Naive thymus-derived CD4-positive, alpha-beta T cell (primary cell): ENCODE measurements around the gene RBFOX2. TPM values are rescaled to one million over a fixed set of nuclear protein-coding genes. Genes with fewer than 3 reads are reported as not detected.
A peak's percentile ranks its signal among the peaks of the same experiment; 100 is the strongest.

ENCODE experiments used
- ATAC-seq: fragments of 150-1000 bp; cut with Tn5 transposase; 2 replicates; pipeline ENCODE4 v1.10.0; 2021; ENCODE audit warnings: mild to moderate bottlenecking, moderate library complexity
- CTCF ChIA-PET: fragments of 350-600 bp; sonication (Branson Sonifier 250); formaldehyde crosslinking; loops from one replicate; lab custom pipeline; 2021; ENCODE audit warnings: antibody characterized with exemption; lab: Charles Lee
- POLR2A ChIA-PET: fragments of 350-600 bp; sonication (Branson Sonifier 250); formaldehyde crosslinking; loops from one replicate; lab custom pipeline; 2021; ENCODE audit warnings: antibody characterized with exemption, inconsistent platforms; lab: Charles Lee
- DNase-seq, 9 donors: peaks; one replicate each; pipeline versions ENCODE4 v3.0.0 to v3.0.0-alpha.2; 2020 to 2022; ENCODE audit warnings: mixed read lengths in 1 of 9
- H3K27ac ChIP-seq: one replicate; pipeline ENCODE4 v1.7.0; 2013; ENCODE audit warnings: mild to moderate bottlenecking, low read depth, low read length, moderate library complexity
- H3K27me3 ChIP-seq, 2 donors: one replicate each; pipeline ENCODE4 v1.7.0; 2013; ENCODE audit warnings: low read length in 2 of 2, mild to moderate bottlenecking in 2 of 2, moderate library complexity in 2 of 2; ENCODE audit not compliant: control insufficient read depth in 2 of 2, insufficient read depth in 2 of 2
- H3K36me3 ChIP-seq, 3 experiments: 1 replicate in 2 of 3; 2 replicates in 1 of 3; pipeline ENCODE4 v1.7.0; 2013; ENCODE audit warnings: low read length in 3 of 3, mild to moderate bottlenecking in 3 of 3, moderate library complexity in 1 of 3; ENCODE audit not compliant: insufficient read depth in 3 of 3, control insufficient read depth in 2 of 3
- H3K4me1 ChIP-seq, 2 donors: one replicate each; pipeline ENCODE4 v1.7.0; 2013; ENCODE audit warnings: low read length in 2 of 2, mild to moderate bottlenecking in 2 of 2, moderate library complexity in 1 of 2; ENCODE audit not compliant: control insufficient read depth in 2 of 2, insufficient read depth in 2 of 2
- H3K4me3 ChIP-seq: 2 replicates; pipeline ENCODE4 v1.7.0; 2013; ENCODE audit warnings: mild to moderate bottlenecking, low read length
- H3K9me3 ChIP-seq, 3 experiments: 1 replicate in 2 of 3; 2 replicates in 1 of 3; pipeline ENCODE4 v1.7.0; 2013; ENCODE audit warnings: low read length in 3 of 3; ENCODE audit not compliant: control insufficient read depth in 2 of 3
- H3K27ac Mint-ChIP-seq, 9 donors: one replicate each; pipeline ENCODE4 v1.8.0; 2020 to 2022; ENCODE audit warnings: mixed read lengths in 9 of 9, mild to moderate bottlenecking in 8 of 9, moderate library complexity in 5 of 9, inconsistent platforms in 2 of 9
- H3K27me3 Mint-ChIP-seq, 5 donors: one replicate each; pipeline ENCODE4 v1.8.0; 2021 to 2022; ENCODE audit warnings: mixed read lengths in 5 of 5, mild to moderate bottlenecking in 1 of 5
- H3K36me3 Mint-ChIP-seq, 5 donors: one replicate each; pipeline ENCODE4 v1.8.0; 2020 to 2022; ENCODE audit warnings: mixed read lengths in 5 of 5, mild to moderate bottlenecking in 3 of 5, inconsistent platforms in 1 of 5
- H3K4me1 Mint-ChIP-seq, 7 donors: one replicate each; pipeline ENCODE4 v1.8.0; 2020 to 2022; ENCODE audit warnings: mixed read lengths in 7 of 7, mild to moderate bottlenecking in 3 of 7, inconsistent platforms in 1 of 7
- H3K4me3 Mint-ChIP-seq, 10 donors: one replicate each; pipeline ENCODE4 v1.8.0; 2020 to 2022; ENCODE audit warnings: mild to moderate bottlenecking in 10 of 10, mixed read lengths in 10 of 10, moderate library complexity in 6 of 10, inconsistent platforms in 2 of 10
- H3K9me3 Mint-ChIP-seq, 11 donors: one replicate each; pipeline ENCODE4 v1.8.0; 2020 to 2022; ENCODE audit warnings: mixed read lengths in 11 of 11, mild to moderate bottlenecking in 4 of 11, inconsistent platforms in 1 of 11, moderate library complexity in 1 of 11
- intact Hi-C, 2 donors: fragments of 100-400 bp; cut with micrococcal nuclease; formaldehyde crosslinking; loops; one replicate each; pipeline ENCODE4 v1.15.1; 2023
- polyA plus RNA-seq, 2 donors: library from polyadenylated mRNA; unstranded; fragments of 300-500 nt; fragmentation: Illumina TruSeq; gene quantifications; one replicate each; pipeline ENCODE4 v1.2.3, GENCODE V29; 2021
- total RNA-seq, 6 experiments: library from RNA in 5 of 6; stranded (reverse) in 5 of 6; gene quantifications; 1 replicate in 5 of 6; 2 replicates in 1 of 6; pipeline ENCODE4 v1.2.3 and lab custom pipeline; 2021 to 2026

RBFOX2 gene
- total and polyA plus RNA-seq, 7 experiments from 2014 or later = 0.39 to 1.7 (median 1.1) TPM

GRCh38 chr22:35891442-35891841, 137.2 kb downstream of the RBFOX2 start:
- H3K27me3 Mint-ChIP-seq = peaks cover 4 to 16% (median 8%) of the 10 kb centered on the region in 5 donors
- no peaks in the 10 kb centered on the region for H3K9me3 ChIP-seq
- H3K27ac Mint-ChIP-seq = no peak overlapping the region
- no peak overlapping the region for H3K27ac ChIP-seq
- H3K36me3 ChIP-seq = no peaks in the 10 kb centered on the region
- H3K4me3 ChIP-seq = no peak overlapping the region
- peaks cover 0 to 1% (median 0%) of the 10 kb centered on the region in 7 donors for H3K4me1 Mint-ChIP-seq
- H3K9me3 Mint-ChIP-seq = no peaks in the 10 kb centered on the region
- DNase-seq (no peak), ATAC-seq (no peak)
- no peaks in the 10 kb centered on the region for H3K4me1 ChIP-seq
- no peak overlapping the region for H3K4me3 Mint-ChIP-seq
- H3K27me3 ChIP-seq = no peaks in the 10 kb centered on the region
- ChIA-PET POLR2A (no interaction called here), CTCF (no interaction called here)
- intact Hi-C loops = no loop called here
- no peaks in the 10 kb centered on the region for H3K36me3 Mint-ChIP-seq

DNA sequence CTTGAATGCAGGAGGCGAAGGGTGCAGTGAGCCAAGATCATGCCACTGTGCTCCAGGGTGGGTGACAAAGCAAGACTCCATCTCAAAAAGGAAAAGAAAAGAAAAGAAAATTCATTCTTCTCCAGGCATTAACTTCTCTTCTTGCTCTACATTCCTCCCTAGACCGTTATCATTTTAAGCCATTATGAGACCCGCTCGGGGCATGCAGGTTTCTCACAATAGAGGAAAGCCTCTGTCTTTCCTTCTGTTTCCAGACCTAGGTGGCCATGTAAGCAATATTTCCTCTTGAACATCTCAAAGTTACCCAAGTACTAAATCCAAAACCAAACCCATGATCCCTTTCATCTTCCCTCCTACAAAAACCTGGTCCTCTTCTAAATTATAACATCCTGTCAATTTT, 139.6 kb downstream of the RBFOX2 start:
- intact Hi-C loops = no loop called here
- DNase-seq (no peak), ATAC-seq (no peak)
- POLR2A ChIA-PET = no interaction called here
- Histone ChIP-seq H3K4me1 (no peaks in the 10 kb centered on the region), H3K27ac (no peak overlapping the region), H3K27me3 (no peaks in the 10 kb centered on the region), H3K9me3 (no peaks in the 10 kb centered on the region), H3K36me3 (no peaks in the 10 kb centered on the region), H3K4me3 (no peak overlapping the region)
- H3K4me1 Mint-ChIP-seq = peaks cover 0 to 9% (median 3%) of the 10 kb centered on the region in 7 donors
- H3K27ac Mint-ChIP-seq = no peak overlapping the region
- no peak overlapping the region for H3K4me3 Mint-ChIP-seq
- CTCF ChIA-PET = no interaction called here
- peaks cover 4 to 14% (median 5%) of the 10 kb centered on the region in 5 donors for H3K27me3 Mint-ChIP-seq
- H3K36me3 Mint-ChIP-seq = no peaks in the 10 kb centered on the region
- H3K9me3 Mint-ChIP-seq = no peaks in the 10 kb centered on the region

GRCh38 chr22:35888181-35888870, 140.3 kb downstream of the RBFOX2 start:
- Histone ChIP-seq H3K27ac (no peak overlapping the region), H3K36me3 (no peaks in the 10 kb centered on the region), H3K4me1 (peaks cover 0 to 3% of the 10 kb centered on the region in 2 donors), H3K27me3 (no peaks in the 10 kb centered on the region), H3K9me3 (no peaks in the 10 kb centered on the region), H3K4me3 (no peak overlapping the region)
- Mint-ChIP-seq H3K27ac (no peak overlapping the region), H3K4me1 (peaks cover 4 to 16% (median 10%) of the 10 kb centered on the region in 7 donors), H3K4me3 (no peak overlapping the region), H3K9me3 (no peaks in the 10 kb centered on the region), H3K36me3 (no peaks in the 10 kb centered on the region), H3K27me3 (peaks cover 3 to 12% (median 5%) of the 10 kb centered on the region in 5 donors)
- ChIA-PET POLR2A (no interaction called here), CTCF (no interaction called here)
- no peak for ATAC-seq
- DNase-seq = no peak
- intact Hi-C loops = no loop called here

GRCh38 chr22:35887296-35887875, 141.2 kb downstream of the RBFOX2 start:
- no peaks in the 10 kb centered on the region for H3K27me3 ChIP-seq
- H3K4me1 Mint-ChIP-seq = peaks cover 10 to 26% (median 20%) of the 10 kb centered on the region in 7 donors
- no peaks in the 10 kb centered on the region for H3K36me3 Mint-ChIP-seq
- no peak for DNase-seq
- H3K9me3 ChIP-seq = no peaks in the 10 kb centered on the region
- CTCF ChIA-PET = no interaction called here
- H3K4me1 ChIP-seq = peaks cover 0 to 12% of the 10 kb centered on the region in 2 donors
- H3K9me3 Mint-ChIP-seq = no peaks in the 10 kb centered on the region
- intact Hi-C loops = no loop called here
- POLR2A ChIA-PET = no interaction called here
- H3K27ac ChIP-seq = no peak overlapping the region
- no peak overlapping the region for H3K27ac Mint-ChIP-seq
- no peak for ATAC-seq
- H3K27me3 Mint-ChIP-seq = peaks cover 0 to 6% (median 4%) of the 10 kb centered on the region in 5 donors
- no peak overlapping the region for H3K4me3 ChIP-seq
- H3K36me3 ChIP-seq = no peaks in the 10 kb centered on the region
- H3K4me3 Mint-ChIP-seq = no peak overlapping the region

DNA sequence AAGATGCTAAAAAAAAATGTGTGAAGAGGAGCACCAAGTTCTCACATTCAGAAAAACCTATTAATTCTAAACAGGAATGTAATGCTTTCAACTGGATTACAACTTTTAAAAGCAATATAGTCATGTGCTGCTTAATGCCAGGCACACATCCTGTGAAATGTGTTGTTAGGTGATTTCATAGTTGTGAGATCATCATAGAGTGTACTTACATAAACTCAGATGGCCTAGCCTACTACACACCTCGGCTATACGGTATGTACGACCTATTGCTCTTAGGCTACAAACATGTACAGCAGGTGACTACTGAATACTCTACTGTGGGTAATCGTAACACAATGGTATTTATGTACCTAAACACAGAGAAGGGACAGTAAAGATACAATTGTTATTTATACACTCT, 142.3 kb downstream of the RBFOX2 start:
- Mint-ChIP-seq H3K27ac (no peak overlapping the region), H3K4me3 (no peak overlapping the region), H3K9me3 (no peaks in the 10 kb centered on the region), H3K4me1 (peaks cover 10 to 32% (median 26%) of the 10 kb centered on the region in 7 donors), H3K27me3 (peaks cover 0 to 4% (median 0%) of the 10 kb centered on the region in 5 donors), H3K36me3 (no peaks in the 10 kb centered on the region)
- Histone ChIP-seq H3K4me1 (peaks cover 0 to 14% of the 10 kb centered on the region in 2 donors), H3K27ac (no peak overlapping the region), H3K27me3 (no peaks in the 10 kb centered on the region), H3K4me3 (no peak overlapping the region), H3K9me3 (no peaks in the 10 kb centered on the region), H3K36me3 (no peaks in the 10 kb centered on the region)
- CTCF ChIA-PET = no interaction called here
- POLR2A ChIA-PET = no interaction called here
- ATAC-seq (no peak), DNase-seq (no peak)
- intact Hi-C loops = no loop called here

- Mint-ChIP-seq H3K4me3 (no peak overlapping the region), H3K4me1 (peaks cover 10 to 32% (median 26%) of the 10 kb centered on the region in 7 donors), H3K27me3 (peaks cover 0 to 4% (median 0%) of the 10 kb centered on the region in 5 donors), H3K9me3 (no peaks in the 10 kb centered on the region), H3K36me3 (no peaks in the 10 kb centered on the region), H3K27ac (peak overlapping the region in 4 of 9 donors; percentile 7 to 73 (median 18))
- no peaks in the 10 kb centered on the region for H3K9me3 ChIP-seq
- H3K4me1 ChIP-seq = peaks cover 0 to 14% of the 10 kb centered on the region in 2 donors
- DNase-seq = no peak
- POLR2A ChIA-PET = no interaction called here
- H3K36me3 ChIP-seq = no peaks in the 10 kb centered on the region
- H3K27me3 ChIP-seq = no peaks in the 10 kb centered on the region
- H3K27ac ChIP-seq = no peak overlapping the region
- CTCF ChIA-PET = no interaction called here
- intact Hi-C loops = no loop called here
- no peak for ATAC-seq
- H3K4me3 ChIP-seq = no peak overlapping the region
Measured at GRCh38 chr22:35884529-35884928, 144.1 kb downstream of the RBFOX2 start.
